Karpas-422 (cell line): ENCODE measurements around the gene CES3. TPM values are rescaled to one million over a fixed set of nuclear protein-coding genes. Genes with fewer than 3 reads are reported as not detected.

Experiments used
- DNase-seq: peaks from one replicate; pipeline ENCODE4 v3.0.0-alpha.2; 2015
- H2AFZ ChIP-seq: fragments of 200-600 bp; sonication (generic); 2 replicates; pipeline ENCODE4 v1.6.1; 2014; ENCODE audit warnings: antibody characterized with exemption, low read length, mixed read lengths
- H3K27ac ChIP-seq: fragments of 200-600 bp; sonication (generic); 2 replicates; pipeline ENCODE4 v1.5.1; 2014; ENCODE audit warnings: mild to moderate bottlenecking, low read length, moderate library complexity
- H3K27me3 ChIP-seq: fragments of 200-600 bp; sonication (generic); 2 replicates; pipeline ENCODE4 v1.6.1; 2014; ENCODE audit warnings: low read length, mixed read lengths
- H3K36me3 ChIP-seq: fragments of 200-600 bp; sonication (generic); 2 replicates; pipeline ENCODE4 v1.6.1; 2014; ENCODE audit warnings: low read length, mixed read lengths; ENCODE audit not compliant: insufficient read depth
- H3K4me1 ChIP-seq: fragments of 200-600 bp; sonication (generic); 2 replicates; pipeline ENCODE4 v1.6.1; 2014; ENCODE audit warnings: mild to moderate bottlenecking, low read length, mixed read lengths
- H3K4me2 ChIP-seq: fragments of 200-600 bp; sonication (generic); 2 replicates; pipeline ENCODE4 v1.6.1; 2014; ENCODE audit warnings: low read length, low read depth, mild to moderate bottlenecking; ENCODE audit not compliant: poor library complexity, severe bottlenecking
- H3K4me3 ChIP-seq: fragments of 200-600 bp; sonication (generic); 2 replicates; pipeline ENCODE4 v1.5.1; 2014; ENCODE audit warnings: mild to moderate bottlenecking, antibody characterized with exemption, low read length, mixed read lengths
- H3K79me2 ChIP-seq: fragments of 200-600 bp; sonication (generic); 2 replicates; pipeline ENCODE4 v1.6.1; 2014; ENCODE audit warnings: mild to moderate bottlenecking, low read length, mixed read lengths
- H3K9ac ChIP-seq: fragments of 200-600 bp; sonication (generic); 2 replicates; pipeline ENCODE4 v1.6.0; 2014; ENCODE audit warnings: low read length
- H3K9me2 ChIP-seq: fragments of 200-600 bp; sonication (generic), shearing (Covaris generic); replicated peaks from 2 replicates; pipeline ENCODE4 v1.6.0; 2014; ENCODE audit warnings: mild to moderate bottlenecking, low read length, moderate library complexity; ENCODE audit not compliant: insufficient read depth
- H3K9me3 ChIP-seq: fragments of 300-700, 200-600 bp; sonication (generic); 2 replicates; pipeline ENCODE4 v1.6.1; 2014; ENCODE audit warnings: low read length, mixed read lengths
- H4K20me1 ChIP-seq: fragments of 200-600 bp; sonication (generic); 2 replicates; pipeline ENCODE4 v1.6.1; 2014; ENCODE audit warnings: mild to moderate bottlenecking, antibody characterized with exemption, low read length, low read depth; ENCODE audit not compliant: insufficient read depth
- total RNA-seq: library from RNA; depleted of rRNA; stranded (reverse); fragments of >200 nt; shearing (Covaris generic); gene quantifications from 2 replicates; pipeline ENCODE4 v1.2.3, GENCODE V29; 2014; ENCODE audit warnings: low replicate concordance

Gene CES3
- total RNA-seq, 1 experiment from 2014 or later, result 20.9 TPM

- no peaks in the 10 kb centered on the region for H3K79me2 ChIP-seq
- no peaks in the 10 kb centered on the region for H3K9me2 ChIP-seq
- H2AFZ ChIP-seq, result no peak overlapping the region
- H3K4me3 ChIP-seq, result no peak overlapping the region
- no peaks in the 10 kb centered on the region for H3K36me3 ChIP-seq
- no peak overlapping the region for H3K4me2 ChIP-seq
- no peaks in the 10 kb centered on the region for H3K27me3 ChIP-seq
- no peaks in the 10 kb centered on the region for H3K4me1 ChIP-seq
- H4K20me1 ChIP-seq, result no peaks in the 10 kb centered on the region
- H3K9me3 ChIP-seq, result no peaks in the 10 kb centered on the region
- no peak overlapping the region for H3K27ac ChIP-seq
- no peak for DNase-seq
- no peak overlapping the region for H3K9ac ChIP-seq
Measured at GRCh38 chr16:66918355-66918754, 42.7 kb upstream of the CES3 start.

DNA sequence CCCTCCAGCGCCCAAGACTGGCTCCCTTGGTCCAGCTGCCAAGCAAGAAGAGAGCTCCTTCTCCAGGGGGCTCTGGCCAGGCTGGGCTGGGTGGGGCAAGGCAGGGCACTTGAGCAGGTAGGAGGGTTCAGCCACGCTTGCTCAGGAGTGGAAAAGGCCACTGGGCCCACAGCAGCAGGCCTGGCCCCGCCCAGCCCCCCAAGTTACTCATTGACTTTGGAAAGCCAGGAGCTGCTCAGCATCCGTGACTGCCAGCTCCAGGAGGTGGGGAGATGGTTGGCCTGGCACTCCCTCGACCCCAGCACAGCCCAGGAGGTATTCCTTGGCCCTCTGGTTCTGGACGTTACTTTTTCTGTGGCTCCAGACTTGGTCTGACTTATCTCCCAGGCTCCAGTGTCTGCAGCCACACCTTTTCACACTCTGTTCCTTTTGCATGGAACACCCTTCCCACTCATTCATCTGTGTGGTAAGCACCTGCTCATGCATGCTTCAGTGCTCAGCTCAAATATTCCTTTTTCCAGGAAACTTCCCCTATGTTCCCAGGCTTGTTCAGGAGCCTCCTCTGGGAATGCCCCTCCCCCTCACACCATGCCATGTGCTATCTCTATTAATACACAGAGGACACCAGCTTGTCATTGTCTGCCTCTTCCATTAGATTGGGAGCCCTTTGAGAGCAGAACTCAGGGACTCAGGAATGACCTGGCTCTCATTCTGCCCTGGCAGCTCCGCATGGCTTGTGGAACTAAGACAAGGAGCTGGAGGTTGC is 42.1 kb upstream of the CES3 start, which contains the start of gene CDH16:
Gene CDH16, minus strand, starts transcription at position 83 of the 766 bp plus-strand sequence. CDS start 820 bp downstream, outside the sequence.
- Histone ChIP-seq H3K4me2 (no peak within 1 kb of the TSS), H3K79me2 (no peaks in the 10 kb centered on the region), H3K27ac (no peak within 1 kb of the TSS), H4K20me1 (no peaks in the 10 kb centered on the region), H3K27me3 (no peaks in the 10 kb centered on the region), H2AFZ (no peak within 1 kb of the TSS), H3K4me1 (no peaks in the 10 kb centered on the region), H3K9me3 (no peaks in the 10 kb centered on the region), H3K4me3 (no peak within 1 kb of the TSS), H3K9me2 (no peaks in the 10 kb centered on the region), H3K36me3 (no peaks in the 10 kb centered on the region), H3K9ac (no peak within 1 kb of the TSS)
- no peak for DNase-seq

DNA sequence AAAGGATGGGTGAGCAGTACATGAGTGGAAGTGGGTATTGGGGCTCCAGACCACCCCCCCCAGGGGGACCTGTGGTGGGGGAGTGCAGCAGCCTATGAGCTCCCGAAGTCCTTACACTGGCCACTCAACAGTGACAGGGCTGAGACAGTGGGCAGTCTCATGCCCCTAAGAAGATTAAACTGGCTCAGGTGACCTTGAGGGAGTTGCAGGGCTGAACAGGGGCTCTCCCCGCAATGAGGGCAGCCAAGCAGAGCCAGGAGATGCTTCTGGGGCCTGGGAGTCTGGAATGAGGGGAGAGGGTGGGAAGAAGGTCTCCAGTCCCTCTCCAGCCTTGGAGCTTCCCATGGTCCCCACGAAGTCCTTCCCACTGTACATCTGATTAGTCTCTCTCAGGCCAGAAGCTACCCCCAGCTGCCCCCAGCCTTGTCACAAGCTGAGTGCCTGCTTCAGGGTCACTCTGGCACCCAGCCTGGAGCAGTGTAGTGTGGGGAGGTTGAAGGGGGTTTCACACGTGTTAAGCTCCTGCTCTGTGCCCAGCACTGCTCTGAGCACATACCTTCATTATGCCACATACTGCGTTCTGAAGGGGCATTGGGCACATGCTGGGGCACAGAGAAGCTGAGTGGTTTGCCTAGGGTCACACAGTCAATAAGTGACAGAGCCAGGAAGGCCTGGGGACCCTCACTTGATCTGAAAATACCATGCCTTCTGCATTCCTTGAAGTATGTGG is 41.3 kb upstream of the CES3 start:
- H3K79me2 ChIP-seq, result no peaks in the 10 kb centered on the region
- no peaks in the 10 kb centered on the region for H3K36me3 ChIP-seq
- no peaks in the 10 kb centered on the region for H3K9me2 ChIP-seq
- no peak overlapping the region for H3K9ac ChIP-seq
- no peak overlapping the region for H2AFZ ChIP-seq
- no peak overlapping the region for H3K27ac ChIP-seq
- H4K20me1 ChIP-seq, result no peaks in the 10 kb centered on the region
- no peak overlapping the region for H3K4me2 ChIP-seq
- H3K9me3 ChIP-seq, result no peaks in the 10 kb centered on the region
- DNase-seq, result no peak
- H3K27me3 ChIP-seq, result no peaks in the 10 kb centered on the region
- H3K4me1 ChIP-seq, result no peaks in the 10 kb centered on the region
- no peak overlapping the region for H3K4me3 ChIP-seq

DNA sequence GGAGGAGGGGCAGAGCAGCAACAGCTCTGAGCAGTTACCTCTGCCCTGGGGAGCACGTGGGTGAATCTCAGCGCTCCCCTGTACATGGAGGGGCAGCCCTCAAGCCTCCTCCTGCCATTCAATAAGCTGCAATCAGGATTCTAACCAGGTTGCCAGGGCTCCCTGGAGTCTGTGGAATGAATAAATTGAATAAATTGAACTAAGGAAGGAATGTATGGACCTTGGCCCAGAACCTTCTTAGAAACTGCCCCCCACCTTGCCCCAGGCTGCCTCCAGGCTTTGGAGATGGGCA is 40.8 kb upstream of the CES3 start:
- H3K9me3 ChIP-seq, result no peaks in the 10 kb centered on the region
- H4K20me1 ChIP-seq, result no peaks in the 10 kb centered on the region
- H3K9ac ChIP-seq, result no peak overlapping the region
- no peak overlapping the region for H3K27ac ChIP-seq
- no peak overlapping the region for H3K4me3 ChIP-seq
- no peaks in the 10 kb centered on the region for H3K9me2 ChIP-seq
- DNase-seq, result no peak
- no peak overlapping the region for H3K4me2 ChIP-seq
- H3K27me3 ChIP-seq, result no peaks in the 10 kb centered on the region
- H3K79me2 ChIP-seq, result no peaks in the 10 kb centered on the region
- H3K4me1 ChIP-seq, result no peaks in the 10 kb centered on the region
- no peak overlapping the region for H2AFZ ChIP-seq
- H3K36me3 ChIP-seq, result no peaks in the 10 kb centered on the region

- Histone ChIP-seq H3K79me2 (no peaks in the 10 kb centered on the region), H3K4me1 (no peaks in the 10 kb centered on the region), H4K20me1 (no peaks in the 10 kb centered on the region), H2AFZ (no peak overlapping the region), H3K27ac (no peak overlapping the region), H3K9ac (no peak overlapping the region), H3K9me3 (no peaks in the 10 kb centered on the region), H3K4me3 (no peak overlapping the region), H3K4me2 (no peak overlapping the region), H3K9me2 (no peaks in the 10 kb centered on the region), H3K27me3 (no peaks in the 10 kb centered on the region), H3K36me3 (no peaks in the 10 kb centered on the region)
- no peak for DNase-seq
Measured at GRCh38 chr16:66920924-66921680, 40.0 kb upstream of the CES3 start.

DNA sequence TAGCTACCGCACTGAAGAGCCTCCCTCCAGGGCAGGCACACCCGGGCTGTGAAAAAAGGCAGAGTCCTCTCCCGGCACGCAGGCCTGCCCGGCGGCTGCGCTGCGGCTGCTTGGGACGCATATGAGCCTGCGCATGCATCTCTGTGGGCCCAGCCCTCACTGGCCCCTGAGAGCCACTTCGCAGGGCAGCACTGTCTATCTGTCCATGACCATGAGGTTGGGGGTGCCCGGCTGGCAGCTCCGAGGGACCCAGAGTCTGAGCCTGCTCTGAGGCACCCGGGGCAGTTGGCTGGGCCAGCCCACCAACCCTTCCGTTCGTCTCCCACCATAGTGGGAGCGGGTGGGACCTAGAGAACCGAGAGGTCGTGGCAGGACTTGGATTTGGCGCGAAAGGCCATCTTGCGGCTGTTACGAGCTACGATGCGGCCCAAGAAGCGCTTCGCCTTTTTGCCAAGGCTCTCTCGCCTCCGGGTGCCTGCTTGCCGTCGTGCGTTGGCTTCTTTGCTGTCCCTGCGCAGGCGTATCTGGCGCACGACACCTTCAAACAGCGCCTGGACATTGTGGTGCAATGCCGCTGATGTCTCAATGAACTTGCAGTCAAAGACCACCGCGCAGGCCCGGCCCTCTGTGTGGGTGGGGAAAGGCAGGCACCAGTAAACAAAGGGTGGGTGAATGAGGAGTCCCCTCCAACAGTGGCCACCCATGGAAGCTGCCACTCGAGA is 39.2 kb upstream of the CES3 start:
- no peak overlapping the region for H3K9ac ChIP-seq
- no peak overlapping the region for H3K27ac ChIP-seq
- no peak overlapping the region for H2AFZ ChIP-seq
- DNase-seq, result no peak
- H3K4me1 ChIP-seq, result peaks cover 3% of the 10 kb centered on the region
- no peaks in the 10 kb centered on the region for H3K9me3 ChIP-seq
- no peak overlapping the region for H3K4me3 ChIP-seq
- no peaks in the 10 kb centered on the region for H3K79me2 ChIP-seq
- no peaks in the 10 kb centered on the region for H4K20me1 ChIP-seq
- no peak overlapping the region for H3K4me2 ChIP-seq
- no peaks in the 10 kb centered on the region for H3K27me3 ChIP-seq
- no peaks in the 10 kb centered on the region for H3K9me2 ChIP-seq
- no peaks in the 10 kb centered on the region for H3K36me3 ChIP-seq

GRCh38 chr16:66923247-66923731 is 37.8 kb upstream of the CES3 start:
- Histone ChIP-seq H3K27ac (no peak overlapping the region), H3K4me2 (no peak overlapping the region), H3K9ac (no peak overlapping the region), H3K4me3 (no peak overlapping the region), H3K9me2 (no peaks in the 10 kb centered on the region), H3K27me3 (no peaks in the 10 kb centered on the region), H3K4me1 (peaks cover 8% of the 10 kb centered on the region), H4K20me1 (no peaks in the 10 kb centered on the region), H3K79me2 (no peaks in the 10 kb centered on the region), H3K36me3 (no peaks in the 10 kb centered on the region), H2AFZ (no peak overlapping the region), H3K9me3 (no peaks in the 10 kb centered on the region)
- DNase-seq, result no peak
